Measurements from ENCODE around the gene LHX2.

LHX2 gene

GRCh38 chr9:124035001-124035650 lies 23.6 kb downstream of the LHX2 start:
- no peak for DNase-seq

GRCh38 chr9:124036578-124036977 lies 25.0 kb downstream of the LHX2 start:
- DNase-seq: no peak

- DNase-seq: no peak
Measured at GRCh38 chr9:124037790-124038189, 26.2 kb downstream of the LHX2 start.

GRCh38 chr9:124038239-124038638 lies 26.7 kb downstream of the LHX2 start:
- DNase-seq: no peak

- DNase-seq: no peak
Measured at GRCh38 chr9:124038790-124039633, 27.4 kb downstream of the LHX2 start.

GRCh38 chr9:124040186-124040931 lies 28.8 kb downstream of the LHX2 start:
- DNase-seq: no peak

- DNase-seq: no peak
Measured at GRCh38 chr9:124040935-124041816, 29.6 kb downstream of the LHX2 start.

- DNase-seq: no peak
Measured at GRCh38 chr9:124041817-124042116, 30.2 kb downstream of the LHX2 start.

GRCh38 chr9:124042201-124042721 lies 30.7 kb downstream of the LHX2 start:
- no peak for DNase-seq

GRCh38 chr9:124044448-124044847 lies 32.9 kb downstream of the LHX2 start:
- DNase-seq: no peak

GRCh38 chr9:124045076-124045829 lies 33.7 kb downstream of the LHX2 start:
- no peak for DNase-seq

- DNase-seq: no peak
Measured at GRCh38 chr9:124045830-124046177, 34.2 kb downstream of the LHX2 start.

GRCh38 chr9:124046189-124046588 lies 34.6 kb downstream of the LHX2 start:
- no peak for DNase-seq

GRCh38 chr9:124047251-124047672 lies 35.7 kb downstream of the LHX2 start:
- peak; percentile 6 for DNase-seq

- DNase-seq: no peak
Measured at GRCh38 chr9:124050955-124051354, 39.4 kb downstream of the LHX2 start.

- no peak for DNase-seq
Measured at GRCh38 chr9:124052401-124052800, 40.8 kb downstream of the LHX2 start.

- DNase-seq: no peak
Measured at GRCh38 chr9:124054582-124055227, 43.1 kb downstream of the LHX2 start.

GRCh38 chr9:124060844-124061605 lies 49.5 kb downstream of the LHX2 start:
- DNase-seq: no peak

GRCh38 chr9:124062172-124062571 lies 50.6 kb downstream of the LHX2 start:
- no peak for DNase-seq

GRCh38 chr9:124066783-124067577 lies 55.4 kb downstream of the LHX2 start:
- DNase-seq: no peak
